Measurements from ENCODE around the gene DIDO1.

DIDO1 gene

GRCh38 chr20:62911701-62912280 lies 14.5 kb downstream of the DIDO1 start:
- no peak for DNase-seq (ENCODE audit: low read depth in 3 of 3)

DNA sequence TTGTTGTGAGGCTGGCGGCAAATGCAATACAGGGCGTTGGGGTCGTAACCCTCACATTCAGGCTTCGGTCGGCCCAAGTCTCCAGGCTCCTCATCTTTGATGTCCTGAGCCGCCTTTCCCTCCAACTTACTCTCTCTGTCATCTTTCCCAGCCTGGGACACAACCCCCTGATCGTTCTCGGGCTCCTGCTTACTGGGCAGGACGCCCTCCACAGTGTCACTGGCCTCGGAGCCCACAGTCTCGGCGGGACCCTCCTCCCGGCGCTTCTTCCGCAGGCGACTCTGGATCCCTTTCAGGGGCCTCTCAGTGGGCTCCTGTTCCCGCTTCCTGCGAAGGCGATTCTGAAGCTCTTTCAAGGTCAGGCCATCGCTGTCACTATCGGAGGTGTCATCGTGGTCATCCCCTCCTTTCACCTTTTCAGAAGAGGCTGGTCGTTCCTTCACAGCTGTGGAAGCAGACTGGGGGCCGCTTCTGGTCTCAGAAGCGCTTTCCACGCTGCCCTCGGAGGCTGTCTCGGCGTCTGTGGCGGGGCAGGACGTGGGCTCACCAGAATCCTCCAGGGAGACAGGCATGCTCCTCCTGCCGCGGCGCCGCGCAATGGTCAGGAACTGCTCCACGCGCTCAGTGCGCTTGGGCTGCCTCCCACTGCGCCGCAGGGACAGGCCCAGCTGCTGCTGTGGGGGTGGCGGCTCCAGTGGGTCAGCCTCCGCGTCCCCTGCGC lies 15.4 kb downstream of the DIDO1 start:
- no peak for DNase-seq (ENCODE audit: low read depth in 3 of 3)

DNA sequence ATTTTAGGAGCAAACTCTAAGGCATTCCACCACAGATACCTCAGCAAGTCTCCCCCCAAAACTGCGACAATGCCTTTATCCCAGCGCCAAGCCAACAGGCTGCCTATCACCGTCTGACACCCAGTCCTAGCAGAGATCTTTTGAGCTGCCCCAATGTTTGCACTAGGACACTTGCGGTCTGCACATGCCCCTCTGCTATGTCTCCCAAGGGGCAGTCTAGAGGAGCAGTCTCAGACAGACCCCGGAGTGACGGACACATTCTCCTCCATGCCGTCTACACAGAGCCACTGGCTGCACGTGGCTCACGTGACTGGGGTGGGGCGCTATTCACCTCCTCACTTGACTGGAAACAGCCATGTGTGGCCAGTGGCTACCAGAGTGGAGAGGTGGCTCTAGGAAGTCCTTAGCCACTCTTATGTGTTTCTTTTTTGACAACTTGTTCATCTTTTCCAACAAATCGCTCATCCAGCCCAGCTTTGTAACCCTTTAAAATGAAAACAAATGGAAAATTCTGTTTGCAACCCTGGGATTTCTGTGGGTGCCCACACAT lies 16.0 kb downstream of the DIDO1 start:
- no peak for DNase-seq (ENCODE audit: low read depth in 3 of 3)

DNA sequence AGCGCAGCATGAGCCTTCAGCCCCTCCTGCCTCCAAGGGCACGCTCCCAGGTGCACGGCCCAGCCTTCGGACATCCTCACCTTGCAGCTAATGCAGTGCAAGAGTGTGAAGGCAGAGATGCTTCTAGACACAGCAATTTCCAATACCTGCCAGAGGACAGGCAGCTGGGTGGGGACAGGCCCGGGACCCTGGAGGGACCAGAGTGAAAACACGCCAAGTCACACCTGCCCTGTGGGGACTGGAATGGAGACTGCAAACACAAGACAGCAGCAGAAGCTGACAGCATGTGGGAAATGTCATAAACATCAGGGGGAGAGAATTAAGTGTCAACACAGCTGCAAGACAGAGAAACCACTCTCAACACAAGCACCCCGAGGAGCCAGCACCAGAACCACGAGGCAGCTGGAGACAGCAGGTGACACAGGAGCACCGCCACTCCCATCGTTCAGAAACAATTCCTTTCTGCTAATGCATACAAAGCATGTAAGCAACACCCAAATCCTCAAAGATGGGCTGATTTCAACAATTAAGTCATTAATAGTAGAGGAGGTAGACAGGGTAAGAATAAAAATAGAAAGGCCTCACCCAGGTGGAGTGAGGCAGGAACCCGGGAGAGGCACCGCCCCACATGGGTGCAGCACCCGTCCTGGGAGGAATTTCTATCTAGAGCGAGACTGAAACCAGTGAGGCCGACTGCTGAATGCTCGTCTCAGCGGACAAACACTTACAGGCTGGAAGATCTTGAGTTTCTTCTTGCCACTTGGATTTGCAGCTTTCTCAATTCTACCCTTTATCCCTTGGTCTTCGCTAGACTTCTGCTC lies 17.1 kb downstream of the DIDO1 start:
- DNase-seq (ENCODE audit: low read depth in 3 of 3), result no peak

- no peak for DNase-seq (ENCODE audit: low read depth in 3 of 3)
Measured at GRCh38 chr20:62907384-62908317, 18.7 kb downstream of the DIDO1 start.

DNA sequence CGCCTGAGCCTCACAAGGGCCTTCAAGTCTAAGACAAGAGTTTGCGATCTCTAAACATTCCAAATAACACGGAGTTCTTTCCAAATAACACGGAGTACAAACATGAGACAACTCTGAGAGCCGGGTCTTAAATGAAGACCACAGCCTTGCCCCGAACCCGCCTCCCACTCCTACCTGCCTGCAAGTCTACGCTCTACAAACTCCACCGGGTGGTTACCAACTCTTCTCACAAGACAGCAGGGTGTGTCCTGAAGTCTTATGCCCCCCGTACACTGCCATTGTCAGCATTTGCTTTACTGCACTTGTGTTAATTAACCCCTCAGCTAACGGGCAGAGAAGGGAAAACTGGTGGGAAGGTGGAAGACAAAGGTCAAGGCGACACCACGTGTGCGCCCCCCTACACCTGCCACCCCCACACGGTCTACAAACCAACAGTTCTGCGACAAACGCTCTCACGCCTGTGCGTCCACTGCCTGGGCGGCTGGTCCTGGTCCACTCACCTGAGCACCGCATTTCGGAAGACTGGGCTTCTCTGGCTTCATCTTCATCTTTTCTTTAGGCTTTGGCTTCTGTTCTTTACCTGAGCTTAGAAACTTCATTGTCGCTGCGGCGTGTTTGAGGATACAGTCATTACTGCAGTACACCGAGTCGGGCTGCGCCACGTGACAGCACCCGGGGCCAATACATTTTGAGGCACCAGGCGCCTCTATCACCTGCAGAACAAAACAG lies 19.5 kb downstream of the DIDO1 start:
- no peak for DNase-seq (ENCODE audit: low read depth in 3 of 3)

DNA sequence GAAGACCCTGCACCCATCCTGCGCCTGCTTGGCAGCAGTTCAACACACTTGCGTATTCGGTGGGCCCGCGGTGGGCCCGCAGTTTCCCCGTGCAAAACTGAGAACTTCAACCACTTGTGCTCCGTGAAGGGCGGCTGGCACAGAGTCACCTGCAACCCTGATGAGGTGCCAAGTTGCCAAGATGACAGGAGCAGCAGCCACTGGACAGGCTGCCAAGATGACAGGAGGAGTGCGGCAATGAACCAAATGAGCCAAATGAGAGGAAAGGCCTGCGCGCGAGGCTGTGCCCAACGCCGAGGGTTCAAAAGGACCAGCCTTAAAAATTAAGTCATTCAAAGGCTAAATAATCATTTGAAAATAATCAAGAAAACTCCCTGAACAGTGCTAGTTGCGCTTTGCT lies 20.1 kb downstream of the DIDO1 start:
- no peak for DNase-seq (ENCODE audit: low read depth in 3 of 3)

DNA sequence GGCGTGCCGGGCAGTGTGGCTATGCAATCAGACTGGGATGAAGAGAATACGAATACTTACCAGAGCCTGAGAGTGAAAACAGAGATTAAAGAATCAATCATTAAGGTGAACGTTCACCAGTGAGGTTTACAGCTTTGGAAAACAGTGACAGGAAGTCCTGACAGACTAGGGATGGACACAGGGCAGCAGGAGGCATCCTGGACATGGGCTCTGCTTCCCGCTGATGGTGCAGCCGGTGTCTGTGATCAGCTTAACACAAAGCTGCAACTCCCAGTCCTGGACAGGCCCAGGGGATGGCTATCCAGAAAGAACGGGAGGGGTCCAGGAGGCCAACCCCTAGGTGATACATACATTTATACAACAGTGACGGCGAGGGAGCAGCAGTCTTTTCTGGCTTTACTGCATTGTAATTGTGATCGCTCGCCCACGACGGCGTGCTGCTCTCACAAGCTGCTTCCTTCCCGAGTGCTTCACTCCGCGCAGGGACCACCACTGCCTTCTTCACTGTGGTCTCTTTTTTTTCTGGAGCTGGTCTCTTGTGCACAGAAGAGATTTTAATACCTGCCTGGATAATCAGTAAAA lies 20.7 kb downstream of the DIDO1 start:
- no peak for DNase-seq (ENCODE audit: low read depth in 3 of 3)

GRCh38 chr20:62902926-62903615 lies 23.2 kb downstream of the DIDO1 start:
- no peak for DNase-seq (ENCODE audit: low read depth in 3 of 3)

DNA sequence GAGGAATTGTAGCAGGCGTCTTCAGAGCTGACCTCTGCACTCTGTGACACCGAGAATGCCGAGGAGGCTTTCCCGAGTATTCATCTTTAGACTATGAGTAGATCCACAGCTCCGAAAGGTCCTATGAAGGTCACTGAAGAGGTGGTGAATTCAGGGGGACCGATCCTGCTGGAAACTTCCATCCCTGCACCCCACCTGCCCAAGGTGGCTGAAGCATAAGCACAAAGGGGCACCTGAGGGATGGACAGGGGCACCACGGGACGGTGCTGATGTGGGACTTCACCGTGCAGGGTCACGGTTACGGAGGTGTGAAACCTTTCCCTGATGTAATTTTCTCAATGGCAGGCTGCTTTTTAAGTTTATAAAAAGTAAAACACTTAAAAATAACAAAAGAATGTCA lies 24.4 kb downstream of the DIDO1 start:
- DNase-seq (ENCODE audit: low read depth in 3 of 3), result no peak

DNA sequence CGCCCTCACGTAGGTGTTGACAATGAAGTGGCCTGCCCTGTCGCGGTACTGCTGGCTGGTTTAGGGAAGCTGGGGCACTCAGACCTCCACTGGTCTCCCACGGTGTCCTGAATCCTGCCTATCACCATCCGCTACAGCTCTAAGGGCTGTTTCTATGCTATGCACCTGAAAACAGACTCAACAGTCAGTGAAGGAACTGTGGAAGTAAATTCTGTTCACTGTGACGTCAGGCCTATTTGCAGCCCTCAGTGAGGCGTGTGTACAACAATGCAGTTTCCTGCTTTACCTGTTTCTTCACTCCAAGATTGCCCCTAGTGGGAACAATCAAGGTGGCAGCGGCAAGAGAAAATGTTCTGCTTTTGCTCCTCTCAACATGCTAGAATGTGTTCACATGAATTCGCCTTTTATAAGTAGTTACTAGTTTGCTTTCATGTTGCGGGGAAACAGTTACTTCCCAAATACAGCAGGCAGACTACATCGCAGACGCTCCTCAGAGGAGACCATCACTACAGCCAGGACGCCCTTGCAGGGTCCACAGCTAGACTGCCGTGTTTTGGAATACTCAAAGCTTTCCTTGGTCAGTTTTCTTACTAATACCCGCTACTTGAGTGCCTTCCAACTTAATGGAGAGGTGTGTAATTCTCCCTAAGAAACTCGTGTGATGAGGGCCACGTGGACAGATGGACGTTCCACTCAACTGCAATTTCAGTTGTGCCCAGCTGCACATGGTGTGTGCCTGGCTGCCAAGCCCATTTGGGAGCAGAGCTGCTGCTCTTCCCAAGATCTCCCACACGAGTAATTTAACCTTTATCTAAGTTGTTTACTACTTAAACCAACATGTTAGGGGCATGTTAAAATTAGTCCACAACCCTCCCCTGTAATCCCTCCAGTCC lies 25.4 kb downstream of the DIDO1 start:
- no peak for DNase-seq (ENCODE audit: low read depth in 3 of 3)

DNA sequence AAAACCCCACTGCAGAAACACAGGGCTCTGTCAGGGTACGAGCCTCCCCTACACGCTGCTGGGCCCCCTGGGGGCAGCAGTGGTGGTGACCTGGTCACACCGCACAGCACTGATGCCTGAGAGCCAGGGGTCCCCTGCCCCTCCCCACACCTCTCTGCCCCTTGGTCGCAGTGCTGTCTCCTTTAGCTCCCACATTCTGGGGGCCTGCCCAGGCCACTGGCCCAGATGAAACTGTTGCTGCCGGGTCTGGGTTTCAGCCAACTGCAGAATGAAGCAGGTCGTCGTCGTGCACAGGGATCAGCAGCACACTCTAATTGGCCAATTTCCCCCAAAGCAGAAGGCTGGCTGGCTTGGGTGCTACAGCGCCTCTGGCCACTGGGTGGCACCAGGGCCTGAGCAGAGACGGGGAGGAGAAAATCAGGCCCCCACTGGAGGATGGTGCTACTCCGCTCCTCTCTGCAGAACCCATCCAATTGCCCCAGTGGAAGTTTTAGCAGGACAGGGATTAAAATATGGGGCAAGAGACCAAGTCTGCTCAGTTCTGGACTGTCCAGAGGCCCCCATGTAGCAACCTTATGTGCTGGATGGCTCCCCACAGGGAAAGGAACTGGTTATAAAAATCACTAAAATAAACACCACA lies 26.1 kb downstream of the DIDO1 start:
- DNase-seq (ENCODE audit: low read depth in 3 of 3), result peak; percentile 44 to 68 (median 48)

DNA sequence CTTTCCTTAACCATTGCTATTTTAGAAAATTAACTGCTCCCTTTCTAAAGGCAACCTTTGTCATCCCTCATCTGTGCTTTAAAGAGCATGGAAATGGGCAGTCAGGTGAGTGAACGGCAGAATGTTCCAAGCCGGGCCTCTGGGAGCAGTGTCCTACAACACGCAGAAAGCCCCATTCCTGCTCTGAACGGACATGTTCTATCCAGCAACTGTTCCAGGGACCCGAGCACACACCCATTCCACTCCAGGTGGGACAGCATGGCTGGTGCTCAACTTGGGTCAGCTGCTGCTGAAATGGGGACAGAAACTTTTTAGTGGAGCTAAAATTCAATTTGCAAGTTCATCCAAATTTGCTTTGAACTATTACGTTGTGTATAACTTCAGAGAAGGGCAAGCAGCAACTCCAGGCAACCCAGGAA lies 26.7 kb downstream of the DIDO1 start:
- DNase-seq (ENCODE audit: low read depth in 3 of 3), result no peak

GRCh38 chr20:62898970-62899632 lies 27.2 kb downstream of the DIDO1 start:
- peak in 1 of 3 experiments; percentile 54 for DNase-seq (ENCODE audit: low read depth in 3 of 3)

GRCh38 chr20:62898093-62898964 lies 28.0 kb downstream of the DIDO1 start:
- DNase-seq (ENCODE audit: low read depth in 3 of 3), result no peak

DNA sequence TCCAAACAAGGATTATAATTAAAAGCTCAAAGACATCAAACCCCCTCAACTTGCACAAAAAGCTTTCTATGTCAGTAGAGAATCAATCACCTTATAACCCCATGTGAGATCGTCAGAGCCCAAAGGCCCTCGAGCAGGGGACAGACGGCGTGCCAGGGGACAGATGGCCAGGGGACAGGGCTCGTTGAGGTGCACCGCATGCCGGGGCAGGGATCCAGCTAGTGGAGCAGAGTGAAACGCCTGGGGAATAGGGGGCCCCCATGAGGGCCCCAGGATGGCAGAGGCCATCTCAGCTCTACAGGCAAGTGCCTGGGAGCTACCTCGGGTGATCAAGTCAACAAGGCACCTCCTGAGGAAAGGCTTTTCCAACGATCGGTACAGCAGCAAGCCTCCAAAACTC lies 28.6 kb downstream of the DIDO1 start:
- no peak for DNase-seq (ENCODE audit: low read depth in 3 of 3)

DNA sequence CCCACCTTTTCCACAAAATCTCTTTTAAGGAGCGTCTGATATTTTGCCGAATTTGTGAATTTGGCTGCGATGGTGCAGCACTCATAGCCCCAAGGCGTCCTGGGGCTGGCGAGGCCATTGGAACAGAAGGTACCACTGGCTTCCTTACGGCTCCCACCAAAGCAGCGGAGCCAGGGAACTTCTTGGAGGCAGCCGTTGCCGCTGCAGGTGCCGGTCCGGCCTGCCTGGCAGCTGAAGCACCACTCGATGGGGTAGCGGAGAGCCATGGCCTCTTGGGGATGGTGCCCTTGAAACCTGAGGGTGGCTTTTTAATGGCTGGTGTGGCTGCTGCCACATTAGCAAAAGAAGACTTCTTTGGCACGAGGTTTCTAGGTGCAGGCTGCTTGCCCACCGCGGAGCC lies 29.8 kb downstream of the DIDO1 start:
- no peak for DNase-seq (ENCODE audit: low read depth in 3 of 3)

All from stimulated activated CD4-positive, alpha-beta T cell treated with anti-CD3 and anti-CD28 coated beads, TNF-alpha, amount 100 ng/mL, for 24 hours (primary cell).